Cardiac ventricle fibroblast (primary cell): ENCODE data around the gene FBXO8. TPM values are rescaled to one million over a fixed set of nuclear protein-coding genes. Genes with fewer than 3 reads are reported as not detected.

Experiments
- total RNA-seq: library from RNA; depleted of rRNA; stranded (reverse); fragments of >200 nt; gene quantifications from 2 replicates; pipeline ENCODE4 v1.2.3, GENCODE V29; 2015

Gene FBXO8, protein sequence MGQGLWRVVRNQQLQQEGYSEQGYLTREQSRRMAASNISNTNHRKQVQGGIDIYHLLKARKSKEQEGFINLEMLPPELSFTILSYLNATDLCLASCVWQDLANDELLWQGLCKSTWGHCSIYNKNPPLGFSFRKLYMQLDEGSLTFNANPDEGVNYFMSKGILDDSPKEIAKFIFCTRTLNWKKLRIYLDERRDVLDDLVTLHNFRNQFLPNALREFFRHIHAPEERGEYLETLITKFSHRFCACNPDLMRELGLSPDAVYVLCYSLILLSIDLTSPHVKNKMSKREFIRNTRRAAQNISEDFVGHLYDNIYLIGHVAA
- 19.7 and 20.4 TPM in 2 replicates for total RNA-seq

DNA sequence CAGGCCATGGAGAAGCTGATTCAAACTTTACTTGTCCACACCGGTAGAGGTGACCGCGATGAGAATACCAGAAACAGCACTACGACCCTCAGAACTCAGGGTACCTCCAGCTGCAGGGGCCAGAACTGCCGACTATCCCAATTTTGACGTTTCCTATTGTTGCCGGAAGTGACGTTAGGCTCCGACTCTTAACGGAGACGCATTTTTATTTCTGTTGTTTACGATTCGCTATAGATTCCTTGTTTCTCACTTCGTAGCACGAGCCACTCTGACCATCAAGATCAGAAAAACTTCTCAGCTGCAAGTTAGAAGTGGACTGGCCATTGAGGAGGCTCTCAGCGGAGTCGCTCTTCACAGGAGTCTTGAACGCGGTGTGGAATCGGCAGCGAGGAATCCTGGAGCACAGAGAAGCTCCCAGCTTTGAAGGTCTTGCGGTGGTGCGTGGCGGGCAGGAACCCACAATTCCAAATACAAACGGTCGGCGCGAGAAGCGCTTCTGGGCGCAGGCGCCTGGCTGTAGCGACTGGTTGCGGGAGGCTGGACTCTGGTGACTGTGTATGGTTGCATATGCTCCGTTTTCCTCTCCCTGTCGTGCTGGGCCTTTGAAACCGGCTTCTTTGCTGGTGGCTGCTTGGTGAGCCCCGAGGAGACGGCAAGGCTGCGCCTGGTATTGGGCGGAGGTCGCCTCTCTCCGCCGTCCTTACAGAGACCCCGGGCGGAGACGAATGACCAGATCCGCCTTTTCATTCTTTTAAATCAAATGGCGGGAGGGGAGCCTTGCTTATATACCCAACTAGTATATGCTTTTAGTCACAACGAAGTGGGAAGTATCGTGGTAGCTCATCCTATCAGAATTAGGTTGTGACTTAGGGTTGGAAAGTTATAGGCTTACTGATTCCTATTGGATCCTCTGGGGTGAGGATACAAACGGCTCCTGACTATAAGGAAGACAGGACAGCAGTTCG lies at the start of gene FBXO8, which contains the start of gene CEP44:
TSS of gene FBXO8 (minus strand) at position 161 of the 965 bp plus-strand sequence. CDS start 20,575 bp downstream, outside the sequence.
TSS of gene CEP44 (plus strand) at position 405 of the 965 bp plus-strand sequence. CDS start 15,211 bp downstream, outside the sequence.

Other genes starting within 250 kb of the FBXO8 start
- gene CEP44, start 244 bp upstream of the FBXO8 start, total RNA-seq: 6.5 and 8.8 TPM in 2 replicates
- gene HPGD, start 238.8 kb upstream of the FBXO8 start, total RNA-seq: not detected in 2 replicates